ENCODE measurements around the gene ECE2. TPM values are rescaled to one million over a fixed set of nuclear protein-coding genes. Genes with fewer than 3 reads are reported as not detected.

ECE2 gene
- total RNA-seq = 6.9 TPM

DNA sequence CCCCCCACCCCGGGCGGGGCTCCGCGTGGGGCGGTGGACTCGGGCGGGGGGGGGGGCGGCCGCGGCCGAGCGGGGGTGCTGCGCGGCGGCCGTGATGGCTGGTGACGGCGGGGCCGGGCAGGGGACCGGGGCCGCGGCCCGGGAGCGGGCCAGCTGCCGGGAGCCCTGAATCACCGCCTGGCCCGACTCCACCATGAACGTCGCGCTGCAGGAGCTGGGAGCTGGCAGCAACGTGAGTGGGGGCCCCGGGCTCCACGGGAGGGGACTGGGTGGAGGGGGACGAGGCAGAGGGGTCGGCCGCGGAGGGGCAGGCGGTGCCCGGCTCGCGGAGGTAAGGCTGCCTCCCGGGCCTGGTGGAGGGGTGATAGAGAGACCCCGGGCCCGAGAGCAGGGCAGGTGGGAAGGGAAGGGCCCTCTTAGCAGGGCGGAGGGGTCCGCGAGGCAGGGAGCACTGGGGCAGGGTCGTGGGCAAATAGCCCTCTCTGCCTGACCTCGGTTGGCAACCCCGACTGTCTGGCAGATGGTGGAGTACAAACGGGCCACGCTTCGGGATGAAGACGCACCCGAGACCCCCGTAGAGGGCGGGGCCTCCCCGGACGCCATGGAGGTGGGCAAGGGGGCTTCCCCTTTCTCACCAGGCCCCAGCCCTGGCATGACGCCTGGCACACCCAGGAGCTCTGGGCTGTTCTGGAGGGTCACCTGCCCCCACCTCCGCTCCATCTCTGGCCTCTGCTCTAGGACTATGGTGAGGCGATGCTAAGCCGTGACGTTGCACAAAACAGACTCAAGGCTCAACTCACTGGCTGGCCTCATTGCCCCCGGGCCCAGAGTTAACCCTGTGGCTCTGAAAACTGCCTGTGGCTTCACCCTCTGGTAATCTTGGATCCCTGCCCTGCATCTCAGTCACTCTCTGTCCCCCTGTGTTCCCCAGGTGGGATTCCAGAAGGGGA is at the start of gene ECE2:
Gene ECE2, plus strand, starts transcription at position 62 of the 950 bp plus-strand sequence. Its CDS starts 132 bp downstream, at position 194.

DNA sequence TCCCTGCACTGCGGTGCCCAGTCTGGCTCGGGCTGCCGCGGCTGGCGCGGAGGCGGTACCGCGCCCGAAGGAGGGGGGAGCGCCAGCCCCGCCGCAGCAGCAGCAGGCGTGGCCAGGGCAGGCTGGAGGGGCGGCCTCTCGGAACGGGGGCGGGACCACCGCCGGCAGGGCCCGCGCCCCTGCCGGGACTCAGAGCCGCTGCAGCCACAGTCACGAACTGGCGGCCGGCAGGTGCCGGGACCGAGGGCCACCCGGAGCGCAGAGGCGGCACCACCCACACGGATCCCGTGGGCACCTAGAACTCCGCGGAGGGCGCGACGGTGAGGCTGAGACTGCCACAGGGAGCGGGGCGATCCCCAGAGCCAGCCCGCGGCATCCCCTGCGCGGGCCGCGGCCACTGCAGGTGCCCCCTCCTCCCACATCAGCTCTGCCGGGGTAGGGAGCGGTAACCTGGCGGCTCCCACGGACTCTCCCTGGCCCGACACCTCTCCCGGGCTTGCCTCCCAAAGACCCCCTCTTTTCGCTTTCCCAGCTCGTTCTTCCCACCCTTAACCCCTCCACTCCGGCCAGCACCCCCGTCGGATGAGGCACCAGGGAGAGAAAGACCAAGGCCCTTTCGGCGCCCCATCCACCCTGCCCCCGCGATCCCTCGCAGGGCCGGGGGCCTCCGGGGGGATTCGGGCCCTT is 46.3 kb upstream of the ECE2 start, which contains the start of gene VWA5B2:
Gene VWA5B2, plus strand, starts transcription at position 192 of the 687 bp plus-strand sequence. CDS start 944 bp downstream, outside the sequence.

DNA sequence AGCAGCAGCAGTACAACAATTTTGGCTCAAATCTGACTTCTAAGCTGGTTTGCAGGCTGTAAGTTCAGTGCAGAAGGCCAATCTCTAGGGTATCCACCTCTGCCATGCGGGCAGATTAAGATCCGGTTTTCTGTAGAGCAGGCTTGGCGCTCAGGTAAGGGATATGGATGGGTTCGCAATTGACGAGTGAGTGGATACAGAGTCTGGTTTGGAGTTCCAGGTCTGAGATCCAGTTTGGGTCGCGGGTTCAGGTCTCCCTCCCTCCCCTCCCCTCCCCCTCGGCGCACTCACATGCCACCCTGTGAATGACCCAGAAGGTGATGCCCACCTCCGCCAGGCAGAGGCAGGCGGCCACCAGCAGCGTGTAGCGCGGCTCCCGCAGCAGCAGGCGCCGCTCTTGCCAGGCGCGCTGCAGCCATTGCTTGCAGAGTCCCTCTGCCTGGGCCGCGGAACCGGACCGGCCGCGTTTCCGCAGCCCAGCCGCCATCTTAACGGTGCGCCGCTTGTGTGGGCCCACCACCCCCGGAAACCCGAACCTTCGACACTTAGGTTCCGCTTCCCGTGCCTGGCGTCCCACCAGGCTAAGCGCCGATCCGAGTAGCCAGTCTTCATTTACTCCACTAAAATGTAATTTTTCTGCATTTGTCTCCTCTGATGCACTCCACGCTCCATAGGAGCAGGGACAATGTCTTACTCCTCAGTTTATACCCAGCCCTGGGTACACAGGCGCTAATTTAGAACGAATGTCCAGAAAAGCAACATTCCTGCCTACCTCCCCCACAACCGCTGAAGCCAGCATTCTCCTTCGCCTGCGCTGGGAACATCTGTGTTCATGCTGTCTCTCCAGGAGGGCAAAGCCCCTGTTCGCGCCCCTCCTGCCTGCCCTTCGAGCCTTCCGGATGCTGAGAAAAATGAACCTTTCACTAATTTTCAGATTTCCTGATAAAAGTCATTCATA is 27.1 kb upstream of the ECE2 start, which contains the start of gene ALG3:
Gene ALG3, minus strand, starts transcription at position 509 of the 958 bp plus-strand sequence. Its CDS starts 22 bp downstream, at position 487.

DNA sequence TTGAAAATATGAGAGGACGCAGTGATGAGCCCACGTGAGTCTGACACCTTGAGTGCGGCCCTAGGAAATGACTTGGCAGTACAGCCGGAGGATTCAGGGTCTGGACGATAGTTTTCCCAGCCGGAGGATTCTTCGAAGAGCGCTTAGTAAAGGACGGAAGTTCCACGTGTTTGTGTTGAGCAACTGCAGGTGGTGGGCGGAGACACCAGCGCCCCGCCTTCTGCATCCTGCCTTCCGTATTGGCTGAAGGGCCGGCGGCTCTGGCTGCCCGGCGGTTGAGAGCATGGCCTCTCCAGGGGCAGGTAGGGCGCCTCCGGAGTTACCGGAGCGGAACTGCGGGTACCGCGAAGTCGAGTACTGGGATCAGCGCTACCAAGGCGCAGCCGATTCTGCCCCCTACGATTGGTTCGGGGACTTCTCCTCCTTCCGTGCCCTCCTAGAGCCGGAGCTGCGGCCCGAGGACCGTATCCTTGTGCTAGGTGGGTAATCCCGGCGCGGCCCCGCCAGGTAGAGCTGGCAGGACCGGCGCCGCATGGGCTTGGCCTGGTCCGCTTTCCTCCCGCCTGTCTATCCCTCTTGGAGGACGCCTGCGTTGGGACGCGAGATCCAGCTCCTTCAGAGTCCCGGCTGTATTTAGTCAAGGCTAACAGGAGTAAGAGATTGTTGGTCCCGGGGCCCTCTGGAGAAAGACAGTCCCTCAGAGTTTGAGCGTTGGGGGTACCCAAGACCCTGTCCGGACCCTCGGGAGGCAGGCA is 26.2 kb upstream of the ECE2 start, which contains the start of gene EEF1AKMT4:
Gene EEF1AKMT4, plus strand, starts transcription at position 261 of the 755 bp plus-strand sequence. Its CDS starts 23 bp downstream, at position 284.

DNA sequence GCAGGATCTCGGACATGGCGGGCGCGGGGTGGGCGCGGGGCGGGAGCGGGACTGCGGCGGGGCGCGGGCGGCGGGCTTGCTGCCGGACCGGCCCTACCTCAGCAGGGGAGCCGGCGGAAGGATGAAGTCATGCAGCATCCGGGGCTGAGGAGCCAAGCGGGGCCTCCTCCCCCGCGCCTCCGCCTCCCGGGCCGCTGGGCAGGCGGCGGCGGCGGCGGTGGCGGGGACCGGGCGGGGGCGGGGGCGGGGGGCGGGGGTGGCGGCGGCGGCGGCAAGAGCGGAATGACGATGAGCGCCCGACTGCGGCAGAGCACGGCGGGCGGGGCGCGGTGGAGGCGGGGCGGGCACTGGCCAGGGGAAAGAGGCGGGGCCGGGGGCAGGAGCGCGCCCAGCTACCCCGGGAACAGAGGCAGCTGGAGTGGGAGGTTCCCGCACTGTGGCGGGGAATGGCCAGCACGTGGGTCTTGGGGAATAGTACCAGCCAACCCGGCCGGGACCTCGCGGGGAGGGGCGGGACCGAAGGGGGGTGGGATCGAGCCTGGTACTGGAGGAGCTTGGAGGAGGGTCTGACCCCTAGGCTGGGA is 14.5 kb upstream of the ECE2 start, which contains the start of gene CAMK2N2:
Gene CAMK2N2, minus strand, starts transcription at position 284 of the 584 bp plus-strand sequence. Its CDS starts 268 bp downstream, at position 16.

DNA sequence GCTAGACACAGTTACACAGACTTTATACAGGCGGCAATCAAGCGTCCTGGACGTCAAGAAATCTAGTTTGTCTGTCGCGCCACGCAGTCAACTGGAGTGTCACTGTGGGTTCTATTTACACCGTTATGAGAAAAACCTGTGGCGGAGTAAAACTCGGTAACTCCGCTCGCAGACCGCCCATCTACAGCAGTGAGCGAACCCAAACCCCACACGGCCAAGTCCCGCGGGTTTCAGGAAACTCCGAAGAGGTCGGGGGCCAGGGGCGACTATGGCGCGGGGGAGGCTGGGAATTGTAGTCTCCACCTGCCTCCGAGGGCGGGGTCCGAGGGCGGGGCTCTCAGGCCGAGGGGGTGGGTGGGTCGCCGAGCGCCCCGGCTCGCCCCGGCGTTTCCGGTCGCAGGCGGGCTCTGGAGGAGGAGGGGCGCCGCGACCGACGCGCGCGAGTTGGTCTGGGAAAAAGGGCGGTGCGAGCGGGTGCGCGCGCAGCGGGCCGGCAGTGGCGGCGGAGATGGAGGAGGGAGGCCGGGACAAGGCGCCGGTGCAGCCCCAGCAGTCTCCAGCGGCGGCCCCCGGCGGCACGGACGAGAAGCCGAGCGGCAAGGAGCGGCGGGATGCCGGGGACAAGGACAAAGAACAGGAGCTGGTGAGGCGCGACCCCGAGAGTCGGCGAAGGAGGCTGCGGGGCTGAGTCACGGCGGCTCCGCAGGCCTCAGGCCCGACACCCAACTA is 23.1 kb downstream of the ECE2 start, which contains the start of gene PSMD2:
Gene PSMD2, plus strand, starts transcription at position 483 of the 729 bp plus-strand sequence. Its CDS starts 26 bp downstream, at position 509.

DNA sequence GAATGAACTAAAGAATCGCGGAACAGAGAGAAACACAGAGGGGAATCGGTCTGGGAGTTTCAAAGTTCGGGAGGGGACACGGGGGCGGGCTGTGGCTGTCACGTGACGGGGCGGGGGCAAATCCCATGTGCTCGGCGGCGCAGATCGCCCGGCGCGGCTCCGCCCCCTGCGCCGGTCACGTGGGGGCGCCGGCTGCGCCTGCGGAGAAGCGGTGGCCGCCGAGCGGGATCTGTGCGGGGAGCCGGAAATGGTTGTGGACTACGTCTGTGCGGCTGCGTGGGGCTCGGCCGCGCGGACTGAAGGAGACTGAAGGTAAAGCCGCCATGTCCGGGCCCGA is 38.5 kb downstream of the ECE2 start, which contains the start of gene EIF4G1:
Gene EIF4G1, plus strand, starts transcription at position 244 of the 337 bp plus-strand sequence. CDS start 1,191 bp downstream, outside the sequence.

DNA sequence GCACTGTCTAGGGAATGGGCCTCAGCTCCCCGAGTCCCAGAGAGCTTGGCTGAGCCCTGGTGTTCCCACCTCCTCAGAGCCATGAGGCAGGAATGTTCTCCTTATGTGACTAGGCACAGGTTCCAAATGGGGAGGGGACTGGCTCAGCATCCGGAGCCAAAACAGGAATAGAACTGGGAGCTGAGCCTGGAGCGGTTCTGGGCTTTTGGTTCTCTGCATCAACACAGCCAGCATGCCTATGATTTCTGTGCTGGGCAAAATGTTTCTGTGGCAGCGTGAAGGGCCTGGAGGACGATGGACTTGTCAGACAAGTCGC is 61.5 kb downstream of the ECE2 start, which contains the start of gene FAM131A:
Gene FAM131A, plus strand, starts transcription at position 202 of the 316 bp plus-strand sequence. Its CDS starts 31 bp downstream, at position 233.

Small RNA genes within 50 kb of the gene (small RNA-seq; reads per million reads assigned to genes)
- gene MIR1224 (ENCODE audit: low replicate concordance) (0.18 reads per million), gene SNORD66 (ENCODE audit: low replicate concordance) (427 reads per million, percentile 97 among the genes with 10 or more reads in this experiment)

Other genes with a start within 250 kb of the ECE2 start
- gene HTR3D, start 244.3 kb upstream of the ECE2 start, total RNA-seq = not detected
- not detected for gene HTR3C, start 223.0 kb upstream of the ECE2 start, total RNA-seq
- not detected for gene HTR3E, start 179.0 kb upstream of the ECE2 start, total RNA-seq
- gene EIF2B5, start 140.7 kb upstream of the ECE2 start, total RNA-seq = 61.7 TPM
- gene DVL3, start 120.6 kb upstream of the ECE2 start, total RNA-seq = 51.6 TPM
- 295 TPM for gene AP2M1, start 101.2 kb upstream of the ECE2 start, total RNA-seq
- 79.2 TPM for gene ABCF3, start 89.8 kb upstream of the ECE2 start, total RNA-seq
- gene VWA5B2, start 46.4 kb upstream of the ECE2 start, total RNA-seq = 0.63 TPM
- 15.7 TPM for gene ALG3, start 27.1 kb upstream of the ECE2 start, total RNA-seq
- 0.63 TPM for gene EEF1AKMT4, start 26.4 kb upstream of the ECE2 start, total RNA-seq
- gene CAMK2N2, start 14.5 kb upstream of the ECE2 start, total RNA-seq = 3.4 TPM
- gene PSMD2, start 23.2 kb downstream of the ECE2 start, total RNA-seq = 260 TPM
- 118 TPM for gene EIF4G1, start 38.6 kb downstream of the ECE2 start, total RNA-seq
- gene FAM131A, start 61.6 kb downstream of the ECE2 start, total RNA-seq = 62.6 TPM
- 15.0 TPM for gene CLCN2, start 85.6 kb downstream of the ECE2 start, total RNA-seq
- 44.1 TPM for gene POLR2H, start 85.7 kb downstream of the ECE2 start, total RNA-seq
- 0.63 TPM for gene THPO, start 102.2 kb downstream of the ECE2 start, total RNA-seq
- gene CHRD, start 104.0 kb downstream of the ECE2 start, total RNA-seq = 12.5 TPM

Measured in parietal lobe (tissue), 2 donors.